ENCODE measurements around the gene DHCR7. TPM values are rescaled to one million over a fixed set of nuclear protein-coding genes. Genes with fewer than 3 reads are reported as not detected.

The DHCR7 gene
- total and polyA plus RNA-seq, 12 donors: 31.8 to 904 (median 85.3) TPM

DNA sequence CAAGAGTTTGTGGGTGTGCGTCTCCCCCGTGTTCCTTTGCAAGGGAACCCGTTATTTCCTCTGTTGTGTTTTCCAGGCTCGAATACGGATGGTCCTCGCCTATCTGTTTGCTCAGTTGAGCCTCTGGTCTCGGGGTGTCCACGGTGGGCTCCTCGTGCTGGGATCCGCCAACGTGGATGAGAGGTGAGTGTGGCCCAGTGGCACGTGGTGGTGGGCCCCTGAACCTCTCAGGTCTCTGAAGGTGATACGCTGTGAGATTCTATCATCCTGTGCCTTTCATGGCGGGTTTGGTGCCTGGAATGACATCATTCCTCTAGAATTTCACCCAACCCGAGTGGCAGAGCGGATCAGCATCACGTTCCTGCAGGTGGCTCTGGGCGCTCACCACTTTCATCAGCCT, 37.3 kb upstream of the DHCR7 start:
- H3K9me3 ChIP-seq (replicated peaks in 1 of 3): no peaks in the 10 kb centered on the region
- H3K4me1 ChIP-seq (replicated peaks in 1 of 2): no peaks in the 10 kb centered on the region
- no peak overlapping the region for H3K27ac ChIP-seq
- H3K27me3 ChIP-seq: no peaks in the 10 kb centered on the region
- no peak overlapping the region for H3K4me3 ChIP-seq
- H3K36me3 ChIP-seq (replicated peaks in 1 of 2): peaks cover 0 to 49% of the 10 kb centered on the region in 2 donors
- TF ChIP-seq, protein P1, sequence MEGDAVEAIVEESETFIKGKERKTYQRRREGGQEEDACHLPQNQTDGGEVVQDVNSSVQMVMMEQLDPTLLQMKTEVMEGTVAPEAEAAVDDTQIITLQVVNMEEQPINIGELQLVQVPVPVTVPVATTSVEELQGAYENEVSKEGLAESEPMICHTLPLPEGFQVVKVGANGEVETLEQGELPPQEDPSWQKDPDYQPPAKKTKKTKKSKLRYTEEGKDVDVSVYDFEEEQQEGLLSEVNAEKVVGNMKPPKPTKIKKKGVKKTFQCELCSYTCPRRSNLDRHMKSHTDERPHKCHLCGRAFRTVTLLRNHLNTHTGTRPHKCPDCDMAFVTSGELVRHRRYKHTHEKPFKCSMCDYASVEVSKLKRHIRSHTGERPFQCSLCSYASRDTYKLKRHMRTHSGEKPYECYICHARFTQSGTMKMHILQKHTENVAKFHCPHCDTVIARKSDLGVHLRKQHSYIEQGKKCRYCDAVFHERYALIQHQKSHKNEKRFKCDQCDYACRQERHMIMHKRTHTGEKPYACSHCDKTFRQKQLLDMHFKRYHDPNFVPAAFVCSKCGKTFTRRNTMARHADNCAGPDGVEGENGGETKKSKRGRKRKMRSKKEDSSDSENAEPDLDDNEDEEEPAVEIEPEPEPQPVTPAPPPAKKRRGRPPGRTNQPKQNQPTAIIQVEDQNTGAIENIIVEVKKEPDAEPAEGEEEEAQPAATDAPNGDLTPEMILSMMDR (IDR thresholded peaks at IDR 0.05): no peak
- TF ChIP-seq POLR2A (IDR thresholded peaks at IDR 0.05): no peak
- intact Hi-C loops (cut with DNase I): no loop called here
- 94 to 98% (median 97%) methylated on average over 8 to 18 of the region's 18 CpGs for WGBS, 4 donors
- peak in 2 of 7 donors; percentile 1 to 2 for DNase-seq

DNA sequence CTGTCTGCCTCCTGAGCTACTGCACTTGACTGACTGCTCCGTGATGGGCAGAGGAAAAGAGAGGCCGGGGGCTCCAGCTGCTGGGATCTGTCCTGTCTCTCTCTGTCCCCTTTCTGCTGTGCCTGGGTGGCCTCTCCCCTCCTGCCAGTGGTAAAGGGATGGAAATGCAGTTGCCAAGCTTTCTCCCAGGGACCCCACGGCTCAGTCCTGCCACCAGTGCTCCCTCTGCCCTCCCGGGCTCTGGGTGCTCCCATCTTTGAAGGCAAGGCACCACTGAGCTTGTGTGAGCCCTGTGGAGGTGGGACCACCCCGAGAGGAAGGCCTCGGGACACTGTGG, 36.8 kb upstream of the DHCR7 start:
- no peaks in the 10 kb centered on the region for H3K9me3 ChIP-seq (replicated peaks in 1 of 3)
- TF ChIP-seq, protein P1 (IDR thresholded peaks at IDR 0.05): no peak
- no peak for TF ChIP-seq POLR2A (IDR thresholded peaks at IDR 0.05)
- intact Hi-C loops (cut with DNase I): no loop called here
- no peak overlapping the region for H3K4me3 ChIP-seq
- no peaks in the 10 kb centered on the region for H3K4me1 ChIP-seq (replicated peaks in 1 of 2)
- no peaks in the 10 kb centered on the region for H3K27me3 ChIP-seq
- no peak overlapping the region for H3K27ac ChIP-seq
- peaks cover 0 to 52% of the 10 kb centered on the region in 2 donors for H3K36me3 ChIP-seq (replicated peaks in 1 of 2)
- DNase-seq: no peak
- WGBS, 4 donors: 91 to 100% (median 96%) methylated on average over 5 to 6 of the region's 6 CpGs

DNA sequence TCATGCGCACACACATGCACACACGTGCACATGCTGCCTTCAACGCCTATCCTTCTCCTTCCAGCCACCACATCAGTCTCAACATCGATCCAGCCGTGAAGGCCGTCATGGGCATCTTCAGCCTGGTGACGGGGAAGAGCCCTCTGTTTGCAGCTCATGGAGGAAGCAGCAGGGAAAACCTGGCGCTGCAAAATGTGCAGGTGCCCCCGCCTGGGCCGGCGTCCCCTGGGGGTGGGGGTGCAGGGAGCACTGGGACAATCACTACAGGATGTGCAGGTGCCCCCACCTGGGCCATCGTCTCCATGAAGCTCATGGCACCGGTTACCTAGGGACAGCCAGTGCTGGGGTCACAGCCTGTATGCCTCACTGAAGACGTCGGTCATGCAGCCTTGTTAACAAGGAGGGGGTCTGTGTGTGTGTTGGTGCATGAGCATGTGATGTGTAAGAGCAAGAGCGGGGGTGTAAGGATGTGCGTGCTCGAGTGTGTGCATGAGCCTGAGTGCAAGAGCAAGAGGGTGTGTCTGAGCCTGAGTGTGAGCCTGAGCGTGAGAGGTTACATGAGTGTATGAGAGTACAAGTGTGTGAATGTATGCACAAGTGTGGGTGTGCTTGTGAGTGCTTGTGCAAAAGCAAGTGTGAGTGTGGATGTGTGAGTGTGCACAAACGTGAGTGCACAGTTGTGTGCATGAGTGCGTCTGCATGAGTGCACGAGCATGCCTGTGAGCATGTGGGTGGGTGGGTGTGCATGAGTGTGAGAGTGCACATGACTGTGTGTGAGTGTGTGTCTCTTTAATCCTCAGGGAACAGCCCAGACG, 36.3 kb upstream of the DHCR7 start:
- H3K27ac ChIP-seq: no peak overlapping the region
- TF ChIP-seq, protein P1 (IDR thresholded peaks at IDR 0.05): no peak
- TF ChIP-seq POLR2A (IDR thresholded peaks at IDR 0.05): no peak
- peaks cover 0 to 55% of the 10 kb centered on the region in 2 donors for H3K36me3 ChIP-seq (replicated peaks in 1 of 2)
- H3K4me3 ChIP-seq: no peak overlapping the region
- intact Hi-C loops (cut with DNase I): no loop called here
- no peaks in the 10 kb centered on the region for H3K9me3 ChIP-seq (replicated peaks in 1 of 3)
- peak in 1 of 7 donors; percentile 3 for DNase-seq
- no peaks in the 10 kb centered on the region for H3K27me3 ChIP-seq
- no peaks in the 10 kb centered on the region for H3K4me1 ChIP-seq (replicated peaks in 1 of 2)
- WGBS, 4 donors: 91 to 94% (median 93%) methylated on average over 18 to 23 of the region's 23 CpGs

DNA sequence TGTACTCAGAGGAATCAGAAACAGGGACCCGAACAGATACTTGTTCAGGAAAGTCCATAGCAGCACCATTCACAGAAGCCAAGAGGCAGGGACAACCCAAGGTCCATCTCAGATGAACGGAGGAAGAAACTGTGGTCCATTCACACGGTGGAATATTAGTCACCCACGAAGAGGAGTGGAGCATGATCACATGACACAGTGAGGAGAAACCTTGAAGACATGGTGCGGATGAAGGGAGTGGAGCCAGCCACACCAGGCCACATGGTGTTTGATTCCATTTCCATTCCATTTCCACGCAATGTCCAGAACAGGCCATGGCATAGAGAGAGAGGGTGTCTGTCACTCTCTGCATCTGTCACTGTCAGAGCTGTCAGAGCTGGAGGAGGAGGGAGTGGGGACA, 35.5 kb upstream of the DHCR7 start:
- no peaks in the 10 kb centered on the region for H3K4me1 ChIP-seq (replicated peaks in 1 of 2)
- no peaks in the 10 kb centered on the region for H3K9me3 ChIP-seq (replicated peaks in 1 of 3)
- peaks cover 0 to 62% of the 10 kb centered on the region in 2 donors for H3K36me3 ChIP-seq (replicated peaks in 1 of 2)
- intact Hi-C loops (cut with DNase I): no loop called here
- no peak for DNase-seq
- TF ChIP-seq, protein P1 (IDR thresholded peaks at IDR 0.05): no peak
- TF ChIP-seq POLR2A (IDR thresholded peaks at IDR 0.05): no peak
- no peaks in the 10 kb centered on the region for H3K27me3 ChIP-seq
- 83 to 94% (median 92%) methylated on average over 6 of the region's 6 CpGs for WGBS, 4 donors
- H3K4me3 ChIP-seq: no peak overlapping the region
- H3K27ac ChIP-seq: no peak overlapping the region
